H1 (cell line): ENCODE results near the gene SUV39H2. TPM values are rescaled to one million over a fixed set of nuclear protein-coding genes. Genes with fewer than 3 reads are reported as not detected.

Experiments
- RBBP5 ChIP-seq: IDR thresholded peaks from 2 replicates; pipeline ENCODE4 v1.7.1; 2012; ENCODE audit warnings: low read depth, mild to moderate bottlenecking, inconsistent platforms, low read length, moderate library complexity, borderline replicate concordance
- SP4 ChIP-seq: IDR thresholded peaks from 2 replicates; pipeline ENCODE4 v1.6.1; 2012; ENCODE audit warnings: low read length, inconsistent platforms
- polyA plus RNA-seq, 7 experiments: library from polyadenylated mRNA; depleted of rRNA in 3 of 7; stranded (reverse) in 5 of 7; unstranded in 2 of 7; fragments of >200 nt in 5 of 7; fragments of 200-250 nt in 2 of 7; gene quantifications; 1 replicate in 5 of 7; 2 replicates in 1 of 7; 4 replicates in 1 of 7; pipeline versions ENCODE4 v1.2.1 to v1.2.3, GENCODE V29; 2011 to 2013; ENCODE audit warnings: missing spikeins in 2 of 7, mixed read lengths in 2 of 7
- total RNA-seq: library from RNA; stranded (reverse); fragmentation: NEBNext Ultra II Directional; extraction: Animal tissue kit (Norgen Biotek cat#: 25700); gene quantifications from 2 replicates; pipeline ENCODE4 v1.2.1, GENCODE V29; 2021

SUV39H2 gene
- total and polyA plus RNA-seq, 2 of the 8 experiments (the other 6 are each of a cell fraction or from before 2014, with no cell fraction given): 19.4 to 62.3 TPM

- TF ChIP-seq RBBP5 (peak; percentile 92), SP4 (no peak)
- TF ChIP-seq, all 59 proteins: peak for 23
These were observed at the start of gene SUV39H2 (continued) for GRCh38 chr10:14878266-14879123.
